ENCODE results near the gene CELF1.

Gene CELF1

DNA sequence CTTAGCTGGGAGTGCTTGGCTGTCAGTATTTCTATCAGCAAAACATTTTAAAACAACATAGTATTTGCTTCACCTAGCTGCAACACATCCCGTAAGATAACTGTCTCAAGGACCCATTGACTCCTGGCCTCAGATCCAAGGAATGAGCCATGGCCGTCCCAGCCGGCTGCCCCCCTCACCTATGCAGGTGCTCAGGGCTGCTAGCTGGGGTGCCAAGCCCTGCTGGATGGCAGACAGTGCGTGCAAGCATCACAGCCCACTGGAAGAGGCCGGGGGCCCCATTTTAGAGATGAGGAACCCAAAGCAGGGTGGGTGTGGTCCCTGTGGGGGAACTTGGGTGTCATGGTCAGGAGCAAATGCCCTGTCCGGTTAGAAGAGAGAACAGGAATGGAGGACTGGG is 135.2 kb downstream of the CELF1 start:
- no peak for DNase-seq (ENCODE audit: low read depth)

DNA sequence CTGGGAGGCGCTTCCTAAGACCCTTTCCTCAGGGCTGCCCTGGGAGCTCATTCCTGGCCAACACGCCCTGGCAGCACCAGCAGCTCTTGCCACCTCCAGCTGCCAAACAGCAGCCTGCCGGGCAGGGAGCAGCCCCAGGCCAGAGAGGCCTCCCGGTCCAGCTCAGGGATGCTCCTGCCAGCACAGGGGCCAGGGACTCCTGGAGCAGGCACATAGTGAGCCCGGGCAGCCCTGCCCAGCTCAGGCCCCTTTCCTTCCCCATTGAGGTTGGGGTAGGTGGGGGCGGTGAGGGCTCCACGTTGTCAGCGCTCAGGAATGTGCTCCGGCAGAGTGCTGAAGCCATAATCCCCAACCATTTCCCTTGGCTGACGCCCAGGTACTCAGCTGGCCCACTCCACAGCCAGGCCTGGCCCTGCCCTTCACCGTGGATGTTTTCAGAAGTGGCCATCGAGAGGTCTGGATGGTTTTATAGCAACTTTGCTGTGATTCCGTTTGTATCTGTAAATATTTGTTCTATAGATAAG is 136.9 kb downstream of the CELF1 start:
- DNase-seq (ENCODE audit: low read depth) = no peak

All from activated T-cell treated with anti-CD3 and anti-CD28 coated beads for 48 hours (primary cell).